Spleen (tissue), 11 donors: ENCODE measurements around the gene RCL1. TPM values are rescaled to one million over a fixed set of nuclear protein-coding genes. Genes with fewer than 3 reads are reported as not detected.

Experiments used
- DNase-seq: peaks from one replicate; pipeline ENCODE4 v3.0.0-alpha.2; 2020
- H3K27ac ChIP-seq, 8 donors: fragments of 200-600 bp; sonication (generic) in 7 of 8; 1 replicate in 4 of 8; 2 replicates in 4 of 8; pipeline versions ENCODE4 v1.5.0 to v1.8.0; 2016 to 2021; ENCODE audit warnings: inconsistent platforms in 4 of 8, mild to moderate bottlenecking in 4 of 8, moderate library complexity in 1 of 8
- H3K27me3 ChIP-seq, 7 donors: fragments of 200-600 bp; sonication (generic) in 6 of 7; replicated peaks in 1 of 7; 1 replicate in 4 of 7; 2 replicates in 3 of 7; pipeline versions ENCODE4 v1.5.0 to v1.8.0; 2016 to 2021; ENCODE audit warnings: inconsistent platforms in 3 of 7, mild to moderate bottlenecking in 1 of 7
- H3K36me3 ChIP-seq, 6 donors: fragments of 200-600 bp; sonication (generic) in 5 of 6; 1 replicate in 4 of 6; 2 replicates in 2 of 6; pipeline versions ENCODE4 v1.5.0 to v1.8.0; 2016 to 2021; ENCODE audit warnings: inconsistent platforms in 2 of 6
- H3K4me1 ChIP-seq, 6 donors: fragments of 200-600 bp; sonication (generic) in 5 of 6; 1 replicate in 3 of 6; 2 replicates in 3 of 6; pipeline versions ENCODE4 v1.5.0 to v1.8.0; 2016 to 2021; ENCODE audit warnings: inconsistent platforms in 3 of 6
- H3K4me3 ChIP-seq, 8 donors: fragments of 200-600 bp; sonication (generic) in 7 of 8; 1 replicate in 4 of 8; 2 replicates in 4 of 8; pipeline versions ENCODE4 v1.5.0 to v1.8.0; 2016 to 2021; ENCODE audit warnings: inconsistent platforms in 4 of 8, mild to moderate bottlenecking in 4 of 8, moderate library complexity in 2 of 8
- H3K9me3 ChIP-seq, 8 donors: fragments of 200-600 bp; sonication (generic) in 7 of 8; 1 replicate in 4 of 8; 2 replicates in 4 of 8; pipeline versions ENCODE4 v1.5.0 to v1.8.0; 2016 to 2021; ENCODE audit warnings: inconsistent platforms in 4 of 8
- CTCF ChIP-seq, 11 experiments: fragments of 200-600 bp in 7 of 11; fragments of 450-650 bp in 4 of 11; sonication (generic) in 4 of 11; IDR thresholded peaks in 8 of 11; conservative IDR thresholded peaks in 3 of 11; 1 replicate in 7 of 11; 2 replicates in 4 of 11; pipeline versions ENCODE4 v1.4.0 to v1.8.0; 2016 to 2021; ENCODE audit warnings: antibody characterized with exemption in 11 of 11, inconsistent platforms in 4 of 11, mild to moderate bottlenecking in 1 of 11
- POLR2A ChIP-seq, 3 donors: fragments of 450-650 bp; IDR thresholded peaks; one replicate each; pipeline ENCODE4 v1.5.1; 2017; ENCODE audit warnings: antibody characterized with exemption in 3 of 3, mild to moderate bottlenecking in 1 of 3
- POLR2AphosphoS5 ChIP-seq, 3 donors: sonication (generic); formaldehyde crosslinking; IDR thresholded peaks; one replicate each; pipeline ENCODE4 v1.5.1; 2017; ENCODE audit warnings: antibody characterized with exemption in 3 of 3
- whole genome bisulfite sequencing, 5 donors: extraction: QIAGEN DNeasy Blood & Tissue Kit in 3 of 5; methylation state at CpG; one replicate each; pipeline versions ENCODE4 v1.1.5 to v1.1.7; 2013 to 2018; 5-methylcytosine and 5-hydroxymethylcytosine counted together
- intact Hi-C: fragments of 100-400 bp; cut with DNase I; formaldehyde crosslinking; loops from one replicate; pipeline ENCODE4 v1.15.0; 2023; ENCODE audit warnings: low total_unique reads
- polyA plus RNA-seq, 3 donors: library from polyadenylated mRNA; stranded (reverse); fragments of 200-250 nt; gene quantifications; one replicate each; pipeline ENCODE4 v1.2.1, GENCODE V29; 2013
- total RNA-seq, 7 donors: library from RNA; depleted of rRNA in 3 of 7; stranded (reverse); fragments of >200 nt in 3 of 7; fragmentation: NEBNext Ultra II Directional in 4 of 7; extraction: Animal tissue kit (Norgen Biotek cat#: 25700) in 4 of 7; gene quantifications; one replicate each; pipeline versions ENCODE4 v1.1.0 to v1.2.1, GENCODE V29; 2016 to 2021
- donor health status: healthy with polysubstance abuse.
- donor health status: DM: no; HTN: no; CAD: no; lungs with moderate emphysema.
- donor health status: DM: no; HTN: no; CAD: no.
- donor health status: Bipolar disorder and iron deficiency.
- donor health status: healthy.
- donor health status: DM: no; HTN: no; CAD: no.
- donor health status: DM: yes; HTN: yes; CAD: no.

RCL1 gene
- total and polyA plus RNA-seq, 10 donors = 11.8 to 29.4 (median 21.6) TPM

GRCh38 chr9:4865681-4866080, 72.9 kb downstream of the RCL1 start:
- Histone ChIP-seq H3K9me3 (no peaks in the 10 kb centered on the region), H3K27ac (no peak overlapping the region), H3K27me3 (no peaks in the 10 kb centered on the region), H3K4me3 (no peak overlapping the region), H3K36me3 (peaks cover 0 to 27% (median 6%) of the 10 kb centered on the region in 6 donors), H3K4me1 (no peaks in the 10 kb centered on the region)
- DNase-seq = no peak
- TF ChIP-seq POLR2AphosphoS5 (IDR thresholded peaks at IDR 0.05) (no peak), CTCF (IDR thresholded peaks at IDR 0.05 in 8 of 11, conservative IDR thresholded peaks at IDR 0.05 in 3 of 11) (no peak), POLR2A (IDR thresholded peaks at IDR 0.05) (no peak)
- intact Hi-C loops = no loop called here
- 87 to 93% (median 91%) methylated on average over 7 of the region's 7 CpGs for WGBS, 5 donors

GRCh38 chr9:4866239-4866969, 73.7 kb downstream of the RCL1 start:
- DNase-seq = no peak
- WGBS, 5 donors = 92 to 96% (median 94%) methylated on average over 6 of the region's 6 CpGs
- H3K9me3 ChIP-seq = no peaks in the 10 kb centered on the region
- intact Hi-C loops = no loop called here
- no peaks in the 10 kb centered on the region for H3K27me3 ChIP-seq
- peaks cover 0 to 19% (median under 1%) of the 10 kb centered on the region in 6 donors for H3K36me3 ChIP-seq
- TF ChIP-seq POLR2AphosphoS5 (IDR thresholded peaks at IDR 0.05) = no peak
- H3K27ac ChIP-seq = no peak overlapping the region
- no peak overlapping the region for H3K4me3 ChIP-seq
- no peaks in the 10 kb centered on the region for H3K4me1 ChIP-seq

- H3K27me3 ChIP-seq = no peaks in the 10 kb centered on the region
- no peaks in the 10 kb centered on the region for H3K36me3 ChIP-seq
- H3K4me3 ChIP-seq = no peak overlapping the region
- no peaks in the 10 kb centered on the region for H3K4me1 ChIP-seq
- WGBS, 5 donors = 95 to 98% (median 95%) methylated on average over 4 of the region's 4 CpGs
- no peak overlapping the region for H3K27ac ChIP-seq
- no peaks in the 10 kb centered on the region for H3K9me3 ChIP-seq
- intact Hi-C loops = no loop called here
- no peak for DNase-seq
- no peak for TF ChIP-seq POLR2A (IDR thresholded peaks at IDR 0.05)
- TF ChIP-seq CTCF (IDR thresholded peaks at IDR 0.05 in 8 of 11, conservative IDR thresholded peaks at IDR 0.05 in 3 of 11) = no peak
These were observed 80.3 kb downstream of the RCL1 start for GRCh38 chr9:4873066-4873465.

- Histone ChIP-seq H3K27ac (no peak overlapping the region), H3K4me1 (no peaks in the 10 kb centered on the region), H3K36me3 (no peaks in the 10 kb centered on the region), H3K4me3 (no peak overlapping the region), H3K9me3 (no peaks in the 10 kb centered on the region), H3K27me3 (no peaks in the 10 kb centered on the region)
- TF ChIP-seq CTCF (IDR thresholded peaks at IDR 0.05 in 8 of 11, conservative IDR thresholded peaks at IDR 0.05 in 3 of 11) (no peak), POLR2A (IDR thresholded peaks at IDR 0.05) (no peak), POLR2AphosphoS5 (IDR thresholded peaks at IDR 0.05) (no peak)
- no peak for DNase-seq
- 96 to 99% (median 98%) methylated on average over 4 of the region's 4 CpGs for WGBS, 5 donors
- intact Hi-C loops = no loop called here
These were observed 82.8 kb downstream of the RCL1 start for GRCh38 chr9:4875559-4875958.
